GM13976 (cell line): ENCODE measurements around the gene PHACTR1.

Source experiments
- DNase-seq: peaks from one replicate; pipeline ENCODE4 v3.0.0; 2012; ENCODE audit warnings: low spot score
- CTCF ChIP-seq: IDR thresholded peaks from 2 replicates; pipeline ENCODE4 v1.5.1; 2012; ENCODE audit warnings: borderline replicate concordance, mild to moderate bottlenecking; ENCODE audit not compliant: insufficient read depth; ENCODE audit errors: extremely low read depth, missing control alignments, control extremely low read depth
- in situ Hi-C: fragments of 300-500 bp; cut with MboI; formaldehyde crosslinking; loops from one replicate; pipeline ENCODE4 v1.12.0; 2022; ENCODE audit warnings: low sequenced_read_pairs, mixed read lengths, inconsistent platforms; ENCODE audit not compliant: unreplicated experiment

Gene PHACTR1

GRCh38 chr6:12844284-12845223 is 128.0 kb downstream of the PHACTR1 start:
- DNase-seq: peak; percentile 29
- in situ Hi-C loops: no loop called here
- TF ChIP-seq CTCF: peak; percentile 20

- no peak for DNase-seq
- in situ Hi-C loops: no loop called here
- TF ChIP-seq CTCF: no peak
These were observed 128.8 kb downstream of the PHACTR1 start for GRCh38 chr6:12845224-12846004.

GRCh38 chr6:12848964-12849808 is 132.6 kb downstream of the PHACTR1 start:
- in situ Hi-C loops: no loop called here
- no peak for DNase-seq
- no peak for TF ChIP-seq CTCF

GRCh38 chr6:12849809-12850198 is 133.2 kb downstream of the PHACTR1 start:
- in situ Hi-C loops: no loop called here
- DNase-seq: no peak
- TF ChIP-seq CTCF: no peak

GRCh38 chr6:12851123-12851695 is 134.6 kb downstream of the PHACTR1 start:
- DNase-seq: no peak
- TF ChIP-seq CTCF: no peak
- in situ Hi-C loops: no loop called here

- no peak for DNase-seq
- in situ Hi-C loops: no loop called here
- no peak for TF ChIP-seq CTCF
These were observed 145.0 kb downstream of the PHACTR1 start for GRCh38 chr6:12861603-12862002.
